HCT116 (cell line): ENCODE measurements around the gene TFB1M.

Source experiments
- EZH2 ChIP-seq: fragments of 200-600 bp; sonication (generic); IDR thresholded peaks from 2 replicates; pipeline ENCODE4 v1.6.1; 2017; ENCODE audit warnings: antibody characterized with exemption, mixed run types
- JUND ChIP-seq: IDR thresholded peaks from 2 replicates; pipeline ENCODE4 v1.6.1; 2012
- POLR2A ChIP-seq: IDR thresholded peaks from 2 replicates; pipeline ENCODE4 v1.7.0; 2011; ENCODE audit warnings: borderline replicate concordance; ENCODE audit not compliant: insufficient read depth, insufficient read length; ENCODE audit errors: extremely low read depth
- POLR2AphosphoS5 ChIP-seq: IDR thresholded peaks from 2 replicates; pipeline ENCODE4 v1.6.1; 2011; ENCODE audit warnings: mild to moderate bottlenecking, low read depth, low read length, moderate library complexity
- REST ChIP-seq: IDR thresholded peaks from 2 replicates; pipeline ENCODE4 v1.6.1; 2012; ENCODE audit warnings: low read depth
- TCF7L2 ChIP-seq: IDR thresholded peaks from 2 replicates; pipeline ENCODE4 v1.7.0; 2011; ENCODE audit warnings: borderline replicate concordance, inconsistent platforms; ENCODE audit not compliant: insufficient read depth, insufficient read length; ENCODE audit errors: extremely low read depth
- ZNF274 ChIP-seq: fragments of 200-500 bp; sonication (Bioruptor generic); IDR thresholded peaks from 2 replicates; pipeline ENCODE4 v1.6.1; 2014; ENCODE audit warnings: mild to moderate bottlenecking, low read depth, low read length, inconsistent platforms
- TF ChIP-seq, protein P1 (sequence below), 3 experiments: fragments of 200-600 bp in 1 of 3; sonication (generic) in 1 of 3; IDR thresholded peaks in 2 of 3; conservative IDR thresholded peaks in 1 of 3; 2 replicates each; pipeline ENCODE4 v1.5.1; 2012 to 2017; ENCODE audit warnings: low read depth in 2 of 3, low read length in 2 of 3, antibody characterized with exemption in 1 of 3, borderline replicate concordance in 1 of 3, control low read depth in 1 of 3, mild to moderate bottlenecking in 1 of 3, mixed read lengths in 1 of 3, mixed run types in 1 of 3, moderate library complexity in 1 of 3; ENCODE audit not compliant: insufficient read depth in 1 of 3

DNA sequence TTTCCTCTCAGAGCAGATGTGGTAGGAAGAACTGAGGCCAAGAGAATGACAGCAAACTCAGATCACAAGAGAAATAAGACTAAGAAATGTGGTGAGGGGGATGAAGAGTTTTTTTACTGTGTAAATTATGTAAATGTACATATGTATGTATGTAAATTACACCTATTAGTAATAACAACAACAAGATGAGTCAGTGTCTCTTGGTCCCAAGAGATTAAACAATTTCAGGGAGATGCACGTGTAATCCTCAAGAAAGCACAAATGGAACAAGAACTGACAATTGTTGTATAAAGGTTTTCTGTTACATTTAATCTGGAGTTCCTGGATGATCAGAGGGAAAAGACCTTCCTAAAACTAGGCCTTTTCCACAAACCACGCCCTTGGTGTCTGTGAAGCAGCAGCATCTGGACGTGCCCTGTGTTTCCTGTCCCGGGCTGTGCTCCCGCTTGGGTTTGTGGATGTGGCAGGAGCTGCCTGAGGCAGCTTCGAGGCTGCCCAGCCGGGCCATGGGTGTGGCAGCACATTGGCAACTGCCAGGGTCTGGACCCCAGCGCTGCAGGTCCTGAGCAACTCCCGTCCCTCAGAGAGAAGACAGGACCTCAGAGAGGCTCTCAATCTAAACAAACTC lies 49.5 kb downstream of the TFB1M start:
- TF ChIP-seq, protein P1, sequence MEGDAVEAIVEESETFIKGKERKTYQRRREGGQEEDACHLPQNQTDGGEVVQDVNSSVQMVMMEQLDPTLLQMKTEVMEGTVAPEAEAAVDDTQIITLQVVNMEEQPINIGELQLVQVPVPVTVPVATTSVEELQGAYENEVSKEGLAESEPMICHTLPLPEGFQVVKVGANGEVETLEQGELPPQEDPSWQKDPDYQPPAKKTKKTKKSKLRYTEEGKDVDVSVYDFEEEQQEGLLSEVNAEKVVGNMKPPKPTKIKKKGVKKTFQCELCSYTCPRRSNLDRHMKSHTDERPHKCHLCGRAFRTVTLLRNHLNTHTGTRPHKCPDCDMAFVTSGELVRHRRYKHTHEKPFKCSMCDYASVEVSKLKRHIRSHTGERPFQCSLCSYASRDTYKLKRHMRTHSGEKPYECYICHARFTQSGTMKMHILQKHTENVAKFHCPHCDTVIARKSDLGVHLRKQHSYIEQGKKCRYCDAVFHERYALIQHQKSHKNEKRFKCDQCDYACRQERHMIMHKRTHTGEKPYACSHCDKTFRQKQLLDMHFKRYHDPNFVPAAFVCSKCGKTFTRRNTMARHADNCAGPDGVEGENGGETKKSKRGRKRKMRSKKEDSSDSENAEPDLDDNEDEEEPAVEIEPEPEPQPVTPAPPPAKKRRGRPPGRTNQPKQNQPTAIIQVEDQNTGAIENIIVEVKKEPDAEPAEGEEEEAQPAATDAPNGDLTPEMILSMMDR (IDR thresholded peaks at IDR 0.05 in 2 of 3, conservative IDR thresholded peaks at IDR 0.05 in 1 of 3; ENCODE audit: borderline replicate concordance in 1 of 3, insufficient read depth in 1 of 3, low read depth in 2 of 3, low read length in 2 of 3): no peak
- TF ChIP-seq REST: no peak
- no peak for TF ChIP-seq JUND
- TF ChIP-seq EZH2: no peak
- TF ChIP-seq ZNF274: no peak
- TF ChIP-seq TCF7L2: no peak
- TF ChIP-seq POLR2A: no peak
- TF ChIP-seq POLR2AphosphoS5: no peak
